A673 (cell line): ENCODE results near the gene STAM. TPM values are rescaled to one million over a fixed set of nuclear protein-coding genes. Genes with fewer than 3 reads are reported as not detected.

Source experiments
- BruUV-seq: library from RNA; stranded (reverse); fragments of 400-500 nt; replicated peaks from 2 replicates; lab custom pipeline; 2021; lab: Mats Ljungman, UMichigan
- CTCF ChIA-PET: fragments of 300-600 bp; sonication (Branson Sonifier 250); formaldehyde crosslinking; loops from one replicate; lab custom pipeline; 2022; ENCODE audit warnings: antibody characterized with exemption; lab: Charles Lee
- POLR2A ChIA-PET: fragments of 300-600 bp; sonication (Branson Sonifier 250); formaldehyde crosslinking; loops from one replicate; lab custom pipeline; 2022; ENCODE audit warnings: antibody characterized with exemption; ENCODE audit not compliant: low non-redundant PET; lab: Charles Lee
- DNase-seq: peaks from one replicate; pipeline ENCODE4 v3.0.0-alpha.2; 2015; ENCODE audit warnings: low spot score
- H3K27ac ChIP-seq: fragments of 200-600 bp; sonication (generic); 2 replicates; pipeline ENCODE4 v1.5.1; 2016; ENCODE audit warnings: mixed run types, low read depth, mild to moderate bottlenecking, mixed read lengths, antibody characterized with exemption, low read length; ENCODE audit not compliant: poor library complexity, severe bottlenecking
- H3K27me3 ChIP-seq: fragments of 200-600 bp; sonication (generic); replicated peaks from 2 replicates; pipeline ENCODE4 v1.6.1; 2017; ENCODE audit warnings: mixed run types, low read depth, mild to moderate bottlenecking, mixed read lengths, antibody characterized with exemption, low read length; ENCODE audit not compliant: insufficient read depth, poor library complexity
- H3K36me3 ChIP-seq: fragments of 200-600 bp; sonication (generic); 2 replicates; pipeline ENCODE4 v1.6.1; 2016; ENCODE audit warnings: mixed run types, mild to moderate bottlenecking, mixed read lengths, antibody characterized with exemption, low read length; ENCODE audit not compliant: insufficient read depth, poor library complexity, severe bottlenecking
- H3K4me1 ChIP-seq: fragments of 200-600 bp; sonication (generic); 2 replicates; pipeline ENCODE4 v1.6.1; 2017; ENCODE audit warnings: mixed run types, mild to moderate bottlenecking, mixed read lengths, antibody characterized with exemption, low read length; ENCODE audit not compliant: insufficient read depth, poor library complexity, severe bottlenecking
- H3K4me3 ChIP-seq: fragments of 200-600 bp; sonication (generic); 2 replicates; pipeline ENCODE4 v1.5.1; 2016; ENCODE audit warnings: low read depth, mixed run types, mild to moderate bottlenecking, mixed read lengths, low read length; ENCODE audit not compliant: poor library complexity, severe bottlenecking
- H3K9me3 ChIP-seq: fragments of 200-600 bp; sonication (generic); 2 replicates; pipeline ENCODE4 v1.6.1; 2016; ENCODE audit warnings: mixed run types, low read depth, mild to moderate bottlenecking, mixed read lengths, antibody characterized with exemption, low read length; ENCODE audit not compliant: poor library complexity, severe bottlenecking
- EZH2 ChIP-seq: fragments of 200-600 bp; sonication (generic); IDR thresholded peaks from 2 replicates; pipeline ENCODE4 v1.6.1; 2017; ENCODE audit warnings: borderline replicate concordance, low read depth, mild to moderate bottlenecking, mixed read lengths, antibody characterized with exemption, low read length; ENCODE audit not compliant: poor library complexity, severe bottlenecking
- intact Hi-C: fragments of 100-400 bp; cut with micrococcal nuclease; formaldehyde crosslinking; loops from one replicate; pipeline ENCODE4 v1.10.0; 2022; ENCODE audit not compliant: unreplicated experiment
- total RNA-seq: library from RNA; stranded (reverse); gene quantifications from 2 replicates; pipeline ENCODE4 v1.2.3, GENCODE V29; 2021
- TF ChIP-seq, protein P1 (sequence below): fragments of 300-800, 200-600 bp; sonication (generic); conservative IDR thresholded peaks from 2 replicates; pipeline ENCODE4 v1.5.1; 2017; ENCODE audit warnings: low read depth, mild to moderate bottlenecking, antibody characterized with exemption, low read length, moderate library complexity, mixed read lengths

The STAM gene
- total RNA-seq, 1 experiment from 2014 or later: 37.4 TPM

DNA sequence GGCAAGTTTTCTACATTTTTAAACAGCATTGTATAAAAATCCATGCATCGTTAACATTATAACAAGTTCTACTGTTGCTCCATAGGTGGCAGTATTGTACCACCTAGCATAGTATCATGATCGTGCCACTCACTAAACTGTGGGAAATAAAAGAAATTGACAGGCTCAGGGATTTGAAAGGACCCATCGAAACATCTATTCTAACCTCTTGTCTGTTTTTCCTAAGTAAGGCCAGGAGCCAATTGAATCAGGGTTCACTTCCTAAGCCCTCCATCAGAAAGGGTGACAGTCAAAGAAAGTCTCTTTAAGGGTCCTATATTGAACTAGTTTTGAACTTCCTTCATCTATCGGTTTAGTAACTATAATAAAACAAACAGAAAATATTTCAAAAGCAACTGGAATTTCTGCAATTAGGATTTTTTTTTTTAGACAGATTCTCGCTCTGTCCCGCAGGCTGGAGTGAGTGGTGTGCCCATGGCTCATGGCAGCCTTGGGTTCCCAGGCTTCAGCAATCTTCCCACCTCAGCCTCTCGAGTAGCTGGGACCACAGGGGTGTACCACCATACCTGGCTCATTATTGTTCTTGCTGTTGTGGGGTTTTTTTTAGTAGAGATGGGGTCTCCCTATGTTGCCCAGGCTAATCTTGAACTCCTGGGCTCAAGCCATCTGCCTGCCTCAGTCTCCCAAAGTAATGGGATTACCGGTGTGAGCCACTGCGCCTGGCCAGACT lies 36.2 kb upstream of the STAM start:
- H3K4me3 ChIP-seq: no peak overlapping the region
- no TSS peak for BruUV-seq
- H3K36me3 ChIP-seq: no peaks in the 10 kb centered on the region
- no peak overlapping the region for H3K27ac ChIP-seq
- no peaks in the 10 kb centered on the region for H3K9me3 ChIP-seq
- DNase-seq: peak; percentile 74
- POLR2A ChIA-PET: no interaction called here
- CTCF ChIA-PET: no interaction called here
- TF ChIP-seq EZH2: no peak
- TF ChIP-seq, protein P1, sequence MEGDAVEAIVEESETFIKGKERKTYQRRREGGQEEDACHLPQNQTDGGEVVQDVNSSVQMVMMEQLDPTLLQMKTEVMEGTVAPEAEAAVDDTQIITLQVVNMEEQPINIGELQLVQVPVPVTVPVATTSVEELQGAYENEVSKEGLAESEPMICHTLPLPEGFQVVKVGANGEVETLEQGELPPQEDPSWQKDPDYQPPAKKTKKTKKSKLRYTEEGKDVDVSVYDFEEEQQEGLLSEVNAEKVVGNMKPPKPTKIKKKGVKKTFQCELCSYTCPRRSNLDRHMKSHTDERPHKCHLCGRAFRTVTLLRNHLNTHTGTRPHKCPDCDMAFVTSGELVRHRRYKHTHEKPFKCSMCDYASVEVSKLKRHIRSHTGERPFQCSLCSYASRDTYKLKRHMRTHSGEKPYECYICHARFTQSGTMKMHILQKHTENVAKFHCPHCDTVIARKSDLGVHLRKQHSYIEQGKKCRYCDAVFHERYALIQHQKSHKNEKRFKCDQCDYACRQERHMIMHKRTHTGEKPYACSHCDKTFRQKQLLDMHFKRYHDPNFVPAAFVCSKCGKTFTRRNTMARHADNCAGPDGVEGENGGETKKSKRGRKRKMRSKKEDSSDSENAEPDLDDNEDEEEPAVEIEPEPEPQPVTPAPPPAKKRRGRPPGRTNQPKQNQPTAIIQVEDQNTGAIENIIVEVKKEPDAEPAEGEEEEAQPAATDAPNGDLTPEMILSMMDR: peak; percentile 84
- intact Hi-C loops: loop anchor here (1.0 to 10.0 kb wide), 4 partner anchors 136 to 630 kb away; partner anchors contain the start of gene CACNB2
- peaks cover 9% of the 10 kb centered on the region for H3K4me1 ChIP-seq
- no peaks in the 10 kb centered on the region for H3K27me3 ChIP-seq

DNA sequence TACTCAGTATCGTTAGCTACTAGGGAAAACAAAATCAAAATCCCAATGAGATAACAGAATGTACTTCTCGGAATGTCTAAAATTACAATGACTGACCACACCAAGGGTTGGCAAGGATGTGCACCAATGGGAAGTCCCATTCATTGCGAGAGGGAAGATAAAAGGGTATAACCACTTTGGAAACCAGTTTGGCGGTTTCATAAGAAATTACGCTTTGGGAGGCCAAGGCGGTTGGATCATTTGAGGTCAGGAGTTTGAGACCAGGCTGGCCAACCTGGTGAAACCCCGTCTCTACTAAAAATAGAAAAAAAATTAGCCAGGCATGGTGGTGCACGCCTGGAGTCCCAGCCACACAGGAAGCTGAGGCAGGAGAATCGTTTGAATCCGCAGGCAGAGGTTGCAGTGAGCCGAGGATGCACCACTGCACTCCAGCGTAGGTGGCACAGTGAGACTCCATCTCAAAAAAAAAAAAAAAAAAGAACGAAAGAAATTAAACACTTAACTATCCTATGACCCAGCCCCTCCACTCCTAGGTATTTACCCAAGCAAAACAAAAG lies 34.4 kb upstream of the STAM start:
- BruUV-seq: no TSS peak
- intact Hi-C loops: loop anchor here (5.0 to 10.0 kb wide), 3 partner anchors 263 to 628 kb away; partner anchors contain the start of gene CACNB2
- H3K36me3 ChIP-seq: no peaks in the 10 kb centered on the region

DNA sequence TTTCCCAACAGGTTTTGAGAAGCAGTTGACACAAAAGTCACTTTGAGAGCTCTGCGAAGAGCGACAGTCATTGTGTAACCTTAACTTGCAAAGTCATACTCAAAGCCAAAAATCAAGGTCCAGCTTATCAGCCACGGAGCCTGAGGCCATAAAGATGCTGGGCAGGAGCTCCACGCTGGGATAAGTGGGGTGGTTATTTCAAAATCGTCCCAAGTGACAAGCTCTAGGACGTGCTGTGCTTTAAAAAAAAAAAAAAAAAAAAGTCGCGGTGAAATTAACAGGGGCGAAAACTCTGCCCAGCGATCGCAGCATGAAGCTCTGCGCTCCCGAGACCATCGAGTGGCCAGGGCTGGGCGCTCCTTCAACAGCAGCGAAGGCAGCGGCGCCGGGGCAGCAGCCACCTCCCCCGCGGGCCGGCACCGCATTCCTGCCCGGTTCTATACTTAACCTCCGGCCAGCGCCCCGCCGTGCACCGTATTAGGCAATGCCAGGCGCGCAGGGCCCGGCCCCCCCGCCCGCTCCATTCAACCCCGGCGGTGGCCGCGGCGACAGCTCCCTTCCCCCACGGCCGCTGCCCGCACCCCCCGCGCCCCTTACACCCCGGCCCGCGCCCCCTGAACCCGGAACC lies 27.4 kb upstream of the STAM start:
- peak; percentile 33 for DNase-seq
- ChIA-PET CTCF (interaction anchor here (0.6 to 1.1 kb wide), 4 partner anchors 28 to 579 kb away, joined by 3 to 7 read pairs (median 3); partner anchors contain the start of gene STAM), POLR2A (interaction anchor here (0.5 to 0.8 kb wide), 3 partner anchors 15 to 36 kb away, joined by 3 read pairs; no protein-coding TSS in a partner anchor)
- H3K4me1 ChIP-seq: no peaks in the 10 kb centered on the region
- no peaks in the 10 kb centered on the region for H3K9me3 ChIP-seq
- H3K4me3 ChIP-seq: peak overlapping the region; percentile 84
- intact Hi-C loops: no loop called here
- H3K27ac ChIP-seq: peak overlapping the region; percentile 57
- H3K27me3 ChIP-seq: no peaks in the 10 kb centered on the region
- no peaks in the 10 kb centered on the region for H3K36me3 ChIP-seq
- no TSS peak for BruUV-seq
- no peak for TF ChIP-seq EZH2
- TF ChIP-seq, protein P1: no peak

More for the DNA sequence above, 34.4 kb upstream of the STAM start:
- H3K4me1 ChIP-seq: peaks cover 9% of the 10 kb centered on the region
- no peaks in the 10 kb centered on the region for H3K27me3 ChIP-seq
- POLR2A ChIA-PET: no interaction called here
- no peak overlapping the region for H3K4me3 ChIP-seq
- CTCF ChIA-PET: no interaction called here
- H3K27ac ChIP-seq: no peak overlapping the region
- no peak for DNase-seq
- H3K9me3 ChIP-seq: no peaks in the 10 kb centered on the region
- no peak for TF ChIP-seq EZH2
- TF ChIP-seq, protein P1: no peak
